H9 (cell line): Measurements from ENCODE around the gene HSP90B1. TPM values are rescaled to one million over a fixed set of nuclear protein-coding genes. Genes with fewer than 3 reads are reported as not detected.

Experiments
- DNase-seq: peaks from one replicate; pipeline ENCODE4 v3.0.0-alpha.2; 2017
- H2AFZ ChIP-seq: one replicate; pipeline ENCODE4 v1.6.1; 2013; ENCODE audit warnings: mild to moderate bottlenecking, low read length, control low read depth, moderate library complexity
- H2AK5ac ChIP-seq: 2 replicates; pipeline ENCODE4 v1.6.1; 2013; ENCODE audit warnings: low read length, control low read depth, mixed read lengths; ENCODE audit not compliant: insufficient read length
- H2BK120ac ChIP-seq: one replicate; pipeline ENCODE4 v1.6.1; 2013; ENCODE audit warnings: low read depth, mild to moderate bottlenecking, low read length, control low read depth, inconsistent platforms; ENCODE audit not compliant: poor library complexity, severe bottlenecking
- H2BK12ac ChIP-seq: 2 replicates; pipeline ENCODE4 v1.6.1; 2013; ENCODE audit warnings: low read length, control low read depth, mixed read lengths, low read depth; ENCODE audit not compliant: insufficient read length
- H2BK15ac ChIP-seq: 2 replicates; pipeline ENCODE4 v1.6.1; 2013; ENCODE audit warnings: low read depth, low read length, control low read depth
- H2BK20ac ChIP-seq: one replicate; pipeline ENCODE4 v1.6.1; 2013; ENCODE audit warnings: low read depth, mild to moderate bottlenecking, low read length, control low read depth, inconsistent platforms; ENCODE audit not compliant: poor library complexity, severe bottlenecking
- H2BK5ac ChIP-seq: 2 replicates; pipeline ENCODE4 v1.6.1; 2013; ENCODE audit warnings: low read length, control low read depth, mixed read lengths; ENCODE audit not compliant: insufficient read length
- H3K14ac ChIP-seq: 2 replicates; pipeline ENCODE4 v1.6.1; 2013; ENCODE audit warnings: low read length, control low read depth; ENCODE audit not compliant: insufficient read depth
- H3K18ac ChIP-seq: 2 replicates; pipeline ENCODE4 v1.6.1; 2013; ENCODE audit warnings: low read depth, mild to moderate bottlenecking, mixed read lengths, low read length, control low read depth; ENCODE audit not compliant: insufficient read length
- H3K23ac ChIP-seq: 2 replicates; pipeline ENCODE4 v1.6.1; 2013; ENCODE audit warnings: low read length, control low read depth, mixed read lengths, low read depth; ENCODE audit not compliant: insufficient read length
- H3K23me2 ChIP-seq: 2 replicates; pipeline ENCODE4 v1.6.1; 2013; ENCODE audit warnings: low read depth, mild to moderate bottlenecking, mixed read lengths, low read length, control low read depth; ENCODE audit not compliant: insufficient read length, poor library complexity, severe bottlenecking
- H3K27ac ChIP-seq: 2 replicates; pipeline ENCODE4 v1.5.1; 2013; ENCODE audit warnings: low read length, control low read depth, mixed read lengths, low read depth; ENCODE audit not compliant: insufficient read length
- H3K27me3 ChIP-seq: 2 replicates; pipeline ENCODE4 v1.6.1; 2013; ENCODE audit warnings: low read length, control low read depth, inconsistent platforms; ENCODE audit not compliant: insufficient read depth
- H3K4ac ChIP-seq: 2 replicates; pipeline ENCODE4 v1.6.1; 2013; ENCODE audit warnings: low read depth, mild to moderate bottlenecking, control low read depth, inconsistent platforms, low read length, moderate library complexity
- H3K4me1 ChIP-seq: 2 replicates; pipeline ENCODE4 v1.6.1; 2013; ENCODE audit warnings: low read length, control low read depth, inconsistent platforms; ENCODE audit not compliant: insufficient read depth
- H3K4me2 ChIP-seq: 2 replicates; pipeline ENCODE4 v1.6.1; 2013; ENCODE audit warnings: low read length, control low read depth, mixed read lengths; ENCODE audit not compliant: insufficient read length, insufficient read depth
- H3K56ac ChIP-seq: 2 replicates; pipeline ENCODE4 v1.6.1; 2013; ENCODE audit warnings: low read depth, mild to moderate bottlenecking, mixed read lengths, low read length, control low read depth; ENCODE audit not compliant: insufficient read length
- H3K79me1 ChIP-seq: 2 replicates; pipeline ENCODE4 v1.6.1; 2013; ENCODE audit warnings: low read depth, mild to moderate bottlenecking, moderate library complexity, low read length, control low read depth, inconsistent platforms; ENCODE audit not compliant: insufficient read depth, poor library complexity, severe bottlenecking
- H3K79me2 ChIP-seq: 2 replicates; pipeline ENCODE4 v1.6.1; 2013; ENCODE audit warnings: low read length, control low read depth, inconsistent platforms; ENCODE audit not compliant: insufficient read depth
- H3K9ac ChIP-seq: 2 replicates; pipeline ENCODE4 v1.6.1; 2013; ENCODE audit warnings: low read length, control low read depth, mixed read lengths; ENCODE audit not compliant: insufficient read length; ENCODE audit errors: extremely low read depth
- H3K9me3 ChIP-seq: one replicate; pipeline ENCODE4 v1.6.1; 2013; ENCODE audit warnings: low read depth, low read length, inconsistent platforms; ENCODE audit not compliant: control insufficient read depth
- H3T11ph ChIP-seq: one replicate; pipeline ENCODE4 v1.6.1; 2013; ENCODE audit warnings: mild to moderate bottlenecking, low read length, control low read depth, inconsistent platforms
- H4K20me1 ChIP-seq: one replicate; pipeline ENCODE4 v1.6.1; 2013; ENCODE audit not compliant: control insufficient read depth, insufficient read length, insufficient read depth
- H4K5ac ChIP-seq: 2 replicates; pipeline ENCODE4 v1.6.1; 2013; ENCODE audit warnings: low read depth, mild to moderate bottlenecking, mixed read lengths, low read length, control low read depth; ENCODE audit not compliant: insufficient read length
- H4K8ac ChIP-seq: replicated peaks from 2 replicates; pipeline ENCODE4 v1.6.1; 2013; ENCODE audit warnings: low read length, control low read depth, mixed read lengths, low read depth; ENCODE audit not compliant: insufficient read length
- H4K91ac ChIP-seq: 2 replicates; pipeline ENCODE4 v1.6.1; 2013; ENCODE audit warnings: low read depth, mild to moderate bottlenecking, moderate library complexity, mixed read lengths, low read length, control low read depth; ENCODE audit not compliant: insufficient read length
- H3K27ac Mint-ChIP-seq, 3 experiments: 2 replicates in 2 of 3; 3 replicates in 1 of 3; pipeline ENCODE4 v1.8.0; 2020 to 2021; ENCODE audit warnings: mixed read lengths in 3 of 3, mild to moderate bottlenecking in 1 of 3, moderate library complexity in 1 of 3
- H3K27me3 Mint-ChIP-seq: 2 replicates; pipeline ENCODE4 v1.8.0; 2021; ENCODE audit warnings: low read depth, mild to moderate bottlenecking, moderate library complexity, mixed read lengths
- H3K36me3 Mint-ChIP-seq, 3 experiments: 2 replicates in 2 of 3; 3 replicates in 1 of 3; pipeline ENCODE4 v1.8.0; 2020 to 2021; ENCODE audit warnings: low read depth in 3 of 3, mixed read lengths in 3 of 3; ENCODE audit not compliant: insufficient read depth in 1 of 3
- H3K4me1 Mint-ChIP-seq, 2 experiments: 2 replicates each; pipeline ENCODE4 v1.8.0; 2020; ENCODE audit warnings: mixed read lengths in 2 of 2
- H3K4me3 Mint-ChIP-seq, 2 experiments: 2 replicates in 1 of 2; 3 replicates in 1 of 2; pipeline ENCODE4 v1.8.0; 2020 to 2021; ENCODE audit warnings: mild to moderate bottlenecking in 2 of 2, mixed read lengths in 2 of 2, moderate library complexity in 1 of 2
- H3K9me3 Mint-ChIP-seq, 2 experiments: 2 replicates in 1 of 2; 3 replicates in 1 of 2; pipeline ENCODE4 v1.8.0; 2020; ENCODE audit warnings: mild to moderate bottlenecking in 2 of 2, mixed read lengths in 2 of 2, moderate library complexity in 1 of 2
- WGBS: extraction: QIAGEN DNeasy Blood & Tissue Kit; methylation state at CpG from one replicate; pipeline ENCODE4 v1.1.7; 2013; ENCODE audit warnings: missing lambda C conversion rate, low lambda C conversion rate, mixed read lengths; ENCODE audit not compliant: insufficient read length; ENCODE audit errors: extremely low coverage; 5-methylcytosine and 5-hydroxymethylcytosine counted together
- total RNA-seq: library from RNA; stranded (reverse); gene quantifications from 2 replicates; pipeline ENCODE4 v1.2.1, GENCODE V29; 2021
- TF ChIP-seq, protein P1 (sequence below): fragments of 200-600 bp; sonication (generic); conservative IDR thresholded peaks from 3 replicates; pipeline ENCODE4 v1.8.0; 2021; ENCODE audit warnings: antibody characterized with exemption, mild to moderate bottlenecking

Gene HSP90B1
- total RNA-seq, 1 experiment from 2014 or later: 737 TPM

DNA sequence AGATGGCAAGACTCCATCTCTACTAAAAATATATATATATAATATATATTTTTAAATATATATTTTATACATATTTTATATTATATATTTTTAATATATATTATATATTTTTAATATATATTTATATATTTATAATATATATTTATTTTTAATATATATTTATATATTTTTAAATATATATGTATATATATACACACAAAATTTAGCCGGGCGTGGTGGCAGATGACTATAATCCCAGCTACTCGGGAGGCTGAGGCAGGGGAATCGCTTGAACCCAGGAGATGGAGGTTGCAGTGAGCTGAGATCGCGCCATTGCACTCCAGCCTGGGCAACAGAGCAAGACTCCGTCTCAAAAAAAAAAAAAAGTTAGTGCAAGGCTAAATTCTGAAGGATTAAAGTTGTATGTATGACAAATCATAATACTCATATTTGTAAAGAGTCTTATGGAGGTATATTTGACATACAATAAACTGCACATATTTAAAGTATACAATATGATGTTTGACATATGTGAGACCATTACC is 27.7 kb downstream of the HSP90B1 start:
- Histone ChIP-seq H3K18ac (no peak overlapping the region), H2BK15ac (no peak overlapping the region), H3K27me3 (no peaks in the 10 kb centered on the region), H3K4me1 (no peaks in the 10 kb centered on the region), H3K4ac (no peak overlapping the region), H4K91ac (no peak overlapping the region), H3T11ph (no peak overlapping the region), H3K4me2 (peak overlapping the region; percentile 99), H3K9ac (no peak overlapping the region), H3K56ac (no peak overlapping the region), H3K9me3 (no peaks in the 10 kb centered on the region), H2AK5ac (no peak overlapping the region), H2BK12ac (no peak overlapping the region), H2BK120ac (no peak overlapping the region), H4K5ac (no peak overlapping the region), H3K79me1 (no peaks in the 10 kb centered on the region), H2AFZ (no peak overlapping the region), H4K8ac (no peak overlapping the region), H2BK20ac (no peak overlapping the region), H3K27ac (peak overlapping the region; percentile 96), H3K79me2 (peaks cover 8% of the 10 kb centered on the region; the same call in 1 of the 2 replicates), H2BK5ac (no peak overlapping the region), H3K23ac (no peak overlapping the region), H3K14ac (no peak overlapping the region), H3K23me2 (peaks cover 13% of the 10 kb centered on the region), H4K20me1 (no peaks in the 10 kb centered on the region)
- Mint-ChIP-seq H3K27me3 (no peaks in the 10 kb centered on the region; the same call in 1 of the 2 replicates), H3K4me3 (peak overlapping the region; percentile 90 to 93), H3K4me1 (peaks cover 10 to 20% of the 10 kb centered on the region in 2 experiments), H3K27ac (peak overlapping the region; percentile 98 to 100 (median 99); a peak in 6 of 7 replicates), H3K36me3 (peaks cover 5 to 20% (median 19%) of the 10 kb centered on the region in 3 experiments; a peak in 6 of 7 replicates), H3K9me3 (no peaks in the 10 kb centered on the region; a peak in 1 of 5 replicates)
- DNase-seq: no peak
- TF ChIP-seq, protein P1, sequence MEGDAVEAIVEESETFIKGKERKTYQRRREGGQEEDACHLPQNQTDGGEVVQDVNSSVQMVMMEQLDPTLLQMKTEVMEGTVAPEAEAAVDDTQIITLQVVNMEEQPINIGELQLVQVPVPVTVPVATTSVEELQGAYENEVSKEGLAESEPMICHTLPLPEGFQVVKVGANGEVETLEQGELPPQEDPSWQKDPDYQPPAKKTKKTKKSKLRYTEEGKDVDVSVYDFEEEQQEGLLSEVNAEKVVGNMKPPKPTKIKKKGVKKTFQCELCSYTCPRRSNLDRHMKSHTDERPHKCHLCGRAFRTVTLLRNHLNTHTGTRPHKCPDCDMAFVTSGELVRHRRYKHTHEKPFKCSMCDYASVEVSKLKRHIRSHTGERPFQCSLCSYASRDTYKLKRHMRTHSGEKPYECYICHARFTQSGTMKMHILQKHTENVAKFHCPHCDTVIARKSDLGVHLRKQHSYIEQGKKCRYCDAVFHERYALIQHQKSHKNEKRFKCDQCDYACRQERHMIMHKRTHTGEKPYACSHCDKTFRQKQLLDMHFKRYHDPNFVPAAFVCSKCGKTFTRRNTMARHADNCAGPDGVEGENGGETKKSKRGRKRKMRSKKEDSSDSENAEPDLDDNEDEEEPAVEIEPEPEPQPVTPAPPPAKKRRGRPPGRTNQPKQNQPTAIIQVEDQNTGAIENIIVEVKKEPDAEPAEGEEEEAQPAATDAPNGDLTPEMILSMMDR: no peak
- WGBS: no CpG with 5 or more reads among the region's 7 CpGs
